Colonic mucosa (tissue), 4 donors: Measurements from ENCODE around the gene FBXL7. TPM values are rescaled to one million over a fixed set of nuclear protein-coding genes. Genes with fewer than 3 reads are reported as not detected.

Experiments
- DNase-seq: peaks from one replicate; pipeline ENCODE4 v3.0.0-alpha.2; 2020
- H3K27ac ChIP-seq: fragments of 200-600 bp; one replicate; pipeline ENCODE4 v1.8.0; 2021
- H3K27me3 ChIP-seq: fragments of 200-600 bp; one replicate; pipeline ENCODE4 v1.8.0; 2021
- H3K36me3 ChIP-seq: fragments of 200-600 bp; one replicate; pipeline ENCODE4 v1.8.0; 2021
- H3K4me1 ChIP-seq: fragments of 200-600 bp; one replicate; pipeline ENCODE4 v1.8.0; 2021; ENCODE audit warnings: mild to moderate bottlenecking
- H3K4me3 ChIP-seq: fragments of 200-600 bp; one replicate; pipeline ENCODE4 v1.8.0; 2021
- H3K9ac ChIP-seq, 2 donors: one replicate each; pipeline ENCODE4 v1.7.0; 2013; ENCODE audit warnings: control low read depth in 2 of 2, low read depth in 2 of 2, low read length in 2 of 2
- H3K9me3 ChIP-seq: fragments of 200-600 bp; one replicate; pipeline ENCODE4 v1.8.0; 2021
- CTCF ChIP-seq: fragments of 200-600 bp; IDR thresholded peaks from one replicate; pipeline ENCODE4 v1.8.0; 2022; ENCODE audit warnings: antibody characterized with exemption, mild to moderate bottlenecking
- intact Hi-C: fragments of 100-400 bp; cut with DNase I; formaldehyde crosslinking; loops from one replicate; pipeline ENCODE4 v1.14.1; 2022
- total RNA-seq, 2 donors: library from RNA; stranded (reverse); fragmentation: NEBNext Ultra II Directional in 1 of 2; extraction: Animal tissue kit (Norgen Biotek cat#: 25700) in 1 of 2; gene quantifications; one replicate each; pipeline ENCODE4 v1.2.1, GENCODE V29; 2021
- donor health status: healthy.
- donor health status: DM: no; HTN: no; CAD: no.
- donor health status: DM: no; HTN: no; CAD: no.

The FBXL7 gene
- total RNA-seq, 2 donors from 2014 or later, result 1.6 to 3.0 TPM

DNA sequence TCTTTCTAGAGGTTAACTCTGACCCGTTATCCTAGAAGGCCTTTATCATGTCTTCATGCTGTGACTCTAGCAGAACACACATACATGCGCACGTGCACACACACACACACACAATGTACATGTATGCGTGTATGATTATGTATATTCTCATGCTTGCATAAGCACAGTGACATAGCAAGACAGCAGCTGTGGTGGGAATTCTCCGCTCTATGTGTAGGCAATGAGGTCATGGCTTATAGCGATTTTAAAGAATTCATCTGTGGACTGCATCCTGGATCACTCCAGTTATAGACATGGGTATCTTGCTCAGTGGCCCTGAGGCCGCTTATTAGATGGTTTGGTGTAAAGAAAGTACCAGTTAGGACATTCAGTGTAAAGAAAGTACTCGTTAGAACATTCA is 106.2 kb downstream of the FBXL7 start:
- intact Hi-C loops, result no loop called here
- H3K9ac ChIP-seq, result no peak overlapping the region
- H3K27me3 ChIP-seq, result no peaks in the 10 kb centered on the region

GRCh38 chr5:15607076-15607475 is 107.1 kb downstream of the FBXL7 start:
- intact Hi-C loops, result no loop called here
- H3K27ac ChIP-seq, result no peak overlapping the region
- H3K9me3 ChIP-seq, result no peaks in the 10 kb centered on the region
- no peak for DNase-seq
- no peak overlapping the region for H3K4me3 ChIP-seq
- H3K27me3 ChIP-seq, result no peaks in the 10 kb centered on the region
- H3K9ac ChIP-seq, result no peak overlapping the region
- no peaks in the 10 kb centered on the region for H3K36me3 ChIP-seq
- H3K4me1 ChIP-seq, result no peaks in the 10 kb centered on the region
- no peak for TF ChIP-seq CTCF

More for the DNA sequence above, 106.2 kb downstream of the FBXL7 start:
- Histone ChIP-seq H3K27ac (no peak overlapping the region), H3K4me3 (no peak overlapping the region), H3K9me3 (no peaks in the 10 kb centered on the region), H3K4me1 (no peaks in the 10 kb centered on the region), H3K36me3 (no peaks in the 10 kb centered on the region)
- DNase-seq, result no peak
- TF ChIP-seq CTCF, result no peak

- no peak for TF ChIP-seq CTCF
- intact Hi-C loops, result no loop called here
- Histone ChIP-seq H3K27ac (no peak overlapping the region), H3K27me3 (no peaks in the 10 kb centered on the region), H3K4me3 (no peak overlapping the region), H3K4me1 (no peaks in the 10 kb centered on the region), H3K9me3 (no peaks in the 10 kb centered on the region), H3K9ac (no peak overlapping the region), H3K36me3 (no peaks in the 10 kb centered on the region)
- no peak for DNase-seq
Measured at GRCh38 chr5:15609076-15609725, 109.2 kb downstream of the FBXL7 start.

- TF ChIP-seq CTCF, result no peak
- Histone ChIP-seq H3K4me3 (no peak overlapping the region), H3K27me3 (no peaks in the 10 kb centered on the region), H3K27ac (no peak overlapping the region), H3K4me1 (no peaks in the 10 kb centered on the region), H3K9ac (no peak overlapping the region), H3K9me3 (no peaks in the 10 kb centered on the region), H3K36me3 (no peaks in the 10 kb centered on the region)
- intact Hi-C loops, result no loop called here
- no peak for DNase-seq
Measured at GRCh38 chr5:15610216-15610615, 110.2 kb downstream of the FBXL7 start.

- no peak overlapping the region for H3K27ac ChIP-seq
- H3K4me3 ChIP-seq, result no peak overlapping the region
- no peak for TF ChIP-seq CTCF
- DNase-seq, result no peak
- no peaks in the 10 kb centered on the region for H3K9me3 ChIP-seq
- intact Hi-C loops, result no loop called here
- no peaks in the 10 kb centered on the region for H3K36me3 ChIP-seq
- H3K4me1 ChIP-seq, result no peaks in the 10 kb centered on the region
- no peaks in the 10 kb centered on the region for H3K27me3 ChIP-seq
- H3K9ac ChIP-seq, result no peak overlapping the region
Measured at GRCh38 chr5:15611008-15611407, 111.0 kb downstream of the FBXL7 start.
